ENCODE results near the gene ITM2C. TPM values are rescaled to one million over a fixed set of nuclear protein-coding genes. Genes with fewer than 3 reads are reported as not detected.
A peak's percentile ranks its signal among the peaks of the same experiment; 100 is the strongest.

ITM2C gene
- total and polyA plus RNA-seq, 9 donors, result 52.3 to 96.2 (median 67.8) TPM

GRCh38 chr2:230890646-230891045 lies 25.9 kb downstream of the ITM2C start:
- no peaks in the 10 kb centered on the region for H3K9me3 ChIP-seq
- DNase-seq, result no peak

GRCh38 chr2:230891064-230891463 lies 26.3 kb downstream of the ITM2C start:
- no peaks in the 10 kb centered on the region for H3K4me1 ChIP-seq (ENCODE audit: insufficient read depth)
- no peaks in the 10 kb centered on the region for H3K27me3 ChIP-seq
- intact Hi-C loops (cut with DNase I), result no loop called here
- 7 to 15% (median 14%) methylated on average over 5 of the region's 5 CpGs for WGBS, 3 donors
- DNase-seq, result no peak
- no peak overlapping the region for H3K4me3 ChIP-seq
- TF ChIP-seq EP300 (IDR thresholded peaks at IDR 0.05) (no peak), CTCF (IDR thresholded peaks at IDR 0.05) (no peak), POLR2A (IDR thresholded peaks at IDR 0.05) (no peak)
- no peaks in the 10 kb centered on the region for H3K9me3 ChIP-seq
- H3K27ac ChIP-seq, result no peak overlapping the region
- H3K36me3 ChIP-seq, result no peaks in the 10 kb centered on the region

More at GRCh38 chr2:230890646-230891045, 25.9 kb downstream of the ITM2C start:
- Histone ChIP-seq H3K27ac (no peak overlapping the region), H3K4me3 (no peak overlapping the region), H3K27me3 (no peaks in the 10 kb centered on the region), H3K36me3 (no peaks in the 10 kb centered on the region), H3K4me1 (ENCODE audit: insufficient read depth) (no peaks in the 10 kb centered on the region)
- 83 to 87% (median 86%) methylated on average over 4 of the region's 4 CpGs for WGBS, 3 donors
- intact Hi-C loops (cut with DNase I), result no loop called here
- TF ChIP-seq POLR2A (IDR thresholded peaks at IDR 0.05), result no peak
- TF ChIP-seq EP300 (IDR thresholded peaks at IDR 0.05), result no peak
- no peak for TF ChIP-seq CTCF (IDR thresholded peaks at IDR 0.05)

DNA sequence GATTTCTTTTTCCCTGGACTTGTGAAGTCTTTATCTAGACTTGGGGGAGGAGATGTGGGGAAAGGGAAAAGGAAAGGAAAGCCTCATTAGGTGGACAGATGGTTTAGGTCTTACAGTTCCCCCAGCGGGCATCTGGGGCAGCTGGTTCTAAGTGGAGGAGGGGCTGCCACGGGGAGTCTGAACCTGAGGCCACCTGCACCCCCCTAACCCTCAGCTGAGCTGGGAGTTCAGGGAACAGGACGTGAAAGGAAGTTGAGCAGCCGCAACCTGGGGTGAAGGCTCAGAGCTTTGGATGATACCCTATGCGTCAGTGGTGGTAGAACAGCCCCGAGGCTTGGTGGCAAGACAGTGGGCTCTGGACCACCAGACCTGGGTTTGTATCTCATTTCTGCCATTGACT lies 26.8 kb downstream of the ITM2C start:
- Histone ChIP-seq H3K27ac (no peak overlapping the region), H3K36me3 (no peaks in the 10 kb centered on the region), H3K4me3 (no peak overlapping the region), H3K4me1 (ENCODE audit: insufficient read depth) (no peaks in the 10 kb centered on the region), H3K9me3 (no peaks in the 10 kb centered on the region), H3K27me3 (no peaks in the 10 kb centered on the region)
- intact Hi-C loops (cut with DNase I), result no loop called here
- DNase-seq, result no peak
- 43 to 54% (median 49%) methylated on average over 6 of the region's 6 CpGs for WGBS, 3 donors
- TF ChIP-seq POLR2A (IDR thresholded peaks at IDR 0.05) (no peak), EP300 (IDR thresholded peaks at IDR 0.05) (no peak)

GRCh38 chr2:230893338-230893737 lies 28.6 kb downstream of the ITM2C start:
- Histone ChIP-seq H3K4me3 (no peak overlapping the region), H3K4me1 (ENCODE audit: insufficient read depth) (no peaks in the 10 kb centered on the region), H3K27ac (no peak overlapping the region), H3K9me3 (no peaks in the 10 kb centered on the region), H3K36me3 (no peaks in the 10 kb centered on the region), H3K27me3 (no peaks in the 10 kb centered on the region)
- no peak for DNase-seq
- WGBS, 3 donors, result 52 to 63% (median 62%) methylated on average over 6 of the region's 6 CpGs
- intact Hi-C loops (cut with DNase I), result no loop called here
- TF ChIP-seq EP300 (IDR thresholded peaks at IDR 0.05) (no peak), POLR2A (IDR thresholded peaks at IDR 0.05) (no peak), CTCF (IDR thresholded peaks at IDR 0.05) (no peak)

- Histone ChIP-seq H3K36me3 (no peaks in the 10 kb centered on the region), H3K4me3 (no peak overlapping the region), H3K27ac (no peak overlapping the region), H3K9me3 (no peaks in the 10 kb centered on the region), H3K27me3 (no peaks in the 10 kb centered on the region), H3K4me1 (ENCODE audit: insufficient read depth) (no peaks in the 10 kb centered on the region)
- intact Hi-C loops (cut with DNase I), result no loop called here
- peak in 1 of 5 donors; percentile 2 for DNase-seq
- WGBS, 3 donors, result 75 to 77% (median 77%) methylated on average over 19 of the region's 19 CpGs
- TF ChIP-seq EP300 (IDR thresholded peaks at IDR 0.05) (no peak), POLR2A (IDR thresholded peaks at IDR 0.05) (no peak), CTCF (IDR thresholded peaks at IDR 0.05) (no peak)
Measured at GRCh38 chr2:230893841-230894781, 29.4 kb downstream of the ITM2C start.

All from ovary (tissue), 9 donors.